ENCODE results near the gene HDAC7. TPM values are rescaled to one million over a fixed set of nuclear protein-coding genes. Genes with fewer than 3 reads are reported as not detected.
A peak's percentile ranks its signal among the peaks of the same experiment; 100 is the strongest.

The HDAC7 gene
- total and polyA plus RNA-seq, 12 donors = 26.9 to 75.6 (median 40.3) TPM

- peak in 1 of 2 donors; percentile 58 for DNase-seq
- no peak overlapping the region for H3K4me3 ChIP-seq
- peak in 2 of 8 donors; percentile 10 to 15 for ATAC-seq
- intact Hi-C loops (cut with DNase I) = no loop called here
- H3K9me3 ChIP-seq = no peaks in the 10 kb centered on the region
- TF ChIP-seq CTCF (IDR thresholded peaks at IDR 0.05) = no peak
- peak overlapping the region in 9 of 10 donors; percentile 25 to 99 (median 88) for H3K27ac ChIP-seq
- no peaks in the 10 kb centered on the region for H3K27me3 ChIP-seq
- H3K36me3 ChIP-seq = peaks cover 0 to 41% (median 4%) of the 10 kb centered on the region in 9 donors
- 13 to 15% methylated on average over 8 of the region's 8 CpGs for WGBS, 2 donors
- H3K4me1 ChIP-seq = peaks cover 72 to 100% (median 100%) of the 10 kb centered on the region in 9 donors
Measured at GRCh38 chr12:47804171-47804570, 15.5 kb downstream of the HDAC7 start.

DNA sequence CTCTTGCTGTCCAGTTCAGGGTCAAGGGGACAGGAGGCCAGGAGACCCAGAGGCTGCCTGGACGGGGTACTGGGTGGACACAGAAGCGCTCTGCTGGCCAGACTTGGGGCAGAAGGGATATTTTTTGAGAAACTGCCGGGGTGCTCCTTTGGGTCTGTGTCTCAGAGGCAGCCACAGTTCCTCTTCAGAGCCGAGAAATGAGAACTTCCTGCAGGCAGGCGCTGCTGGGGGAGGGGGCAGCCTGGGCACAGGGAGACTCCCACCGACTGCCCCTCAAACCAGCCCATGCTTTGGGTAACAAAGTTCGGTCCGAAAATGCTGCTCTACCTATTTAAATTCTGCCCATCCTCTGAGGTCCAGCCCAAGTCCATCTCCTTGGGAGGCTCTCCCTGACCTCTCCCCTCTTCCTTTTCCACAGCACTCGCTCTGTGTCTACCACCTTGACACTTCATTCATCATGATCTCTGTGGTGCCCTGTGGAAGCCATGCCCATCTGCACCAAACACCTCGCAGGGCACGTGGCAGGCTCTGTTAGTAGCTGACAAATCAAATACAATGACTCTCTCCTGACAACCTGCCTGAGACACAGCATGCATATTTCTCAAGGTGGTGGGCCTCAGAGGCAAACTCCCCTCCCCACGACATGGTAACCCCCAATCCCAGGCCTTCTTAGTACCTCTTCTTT lies 16.4 kb downstream of the HDAC7 start:
- ATAC-seq (no peak), DNase-seq (no peak)
- Histone ChIP-seq H3K36me3 (peaks cover 0 to 49% (median 4%) of the 10 kb centered on the region in 9 donors), H3K27me3 (no peaks in the 10 kb centered on the region), H3K4me3 (no peak overlapping the region), H3K27ac (peak overlapping the region; percentile 33 to 99 (median 82)), H3K9me3 (no peaks in the 10 kb centered on the region), H3K4me1 (peaks cover 66 to 100% (median 100%) of the 10 kb centered on the region in 9 donors)
- no peak for TF ChIP-seq CTCF (IDR thresholded peaks at IDR 0.05)
- intact Hi-C loops (cut with DNase I) = loop anchor here in 2 of 10 donors (2.0 kb wide), 1 partner anchor 33 kb away; no protein-coding TSS in a partner anchor
- 59 to 71% methylated on average over 11 to 12 of the region's 12 CpGs for WGBS, 2 donors

- ATAC-seq (no peak), DNase-seq (no peak)
- Histone ChIP-seq H3K4me1 (peaks cover 57 to 95% (median 91%) of the 10 kb centered on the region in 9 donors), H3K9me3 (no peaks in the 10 kb centered on the region), H3K36me3 (peaks cover 0 to 58% (median 6%) of the 10 kb centered on the region in 9 donors), H3K4me3 (peak overlapping the region in 3 of 10 donors; percentile 3 to 15 (median 10)), H3K27ac (peak overlapping the region in 9 of 10 donors; percentile 33 to 99 (median 88)), H3K27me3 (no peaks in the 10 kb centered on the region)
- 25 to 26% methylated on average over 5 of the region's 5 CpGs for WGBS, 2 donors
- intact Hi-C loops (cut with DNase I) = loop anchor here in 3 of 10 donors (1.0 to 2.0 kb wide), 2 partner anchors 17 to 34 kb away; partner anchors contain the start of gene HDAC7 (in 1 of the 3)
- TF ChIP-seq CTCF (IDR thresholded peaks at IDR 0.05) = peak in 7 of 9 donors; percentile 12 to 37 (median 19)
Measured at GRCh38 chr12:47802312-47802711, 17.4 kb downstream of the HDAC7 start.

DNA sequence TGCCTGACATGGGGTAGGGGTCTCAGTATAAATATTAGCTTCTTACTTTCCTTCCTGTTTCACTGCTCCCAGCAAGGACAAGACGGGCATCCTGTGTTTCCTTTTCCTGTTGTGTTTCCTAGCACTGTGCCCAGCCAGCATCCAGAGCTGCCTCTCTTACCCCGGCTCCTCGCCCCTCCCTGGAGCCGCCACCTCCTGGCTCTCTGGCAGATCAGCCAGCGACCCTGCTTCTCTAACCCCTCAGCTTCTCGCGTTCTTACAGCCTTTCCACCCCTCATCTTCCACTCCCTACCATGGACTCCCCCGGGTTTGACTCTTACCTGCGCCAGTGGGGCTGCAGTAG lies 17.8 kb downstream of the HDAC7 start:
- peaks cover 0 to 63% (median 11%) of the 10 kb centered on the region in 9 donors for H3K36me3 ChIP-seq
- H3K4me3 ChIP-seq = peak overlapping the region in 3 of 10 donors; percentile 3 to 15 (median 10)
- peaks cover 57 to 91% (median 86%) of the 10 kb centered on the region in 9 donors for H3K4me1 ChIP-seq
- peak overlapping the region; percentile 23 to 99 (median 82) for H3K27ac ChIP-seq
- no peak for DNase-seq
- TF ChIP-seq CTCF (IDR thresholded peaks at IDR 0.05) = no peak
- 46 to 55% methylated on average over 9 of the region's 9 CpGs for WGBS, 2 donors
- intact Hi-C loops (cut with DNase I) = loop anchor here in 3 of 10 donors (1.0 to 2.0 kb wide), 2 partner anchors 17 to 35 kb away; partner anchors contain the start of gene HDAC7 (in 1 of the 3)
- H3K27me3 ChIP-seq = no peaks in the 10 kb centered on the region
- ATAC-seq = no peak
- no peaks in the 10 kb centered on the region for H3K9me3 ChIP-seq
